ENCODE results near the gene FBXW12. TPM values are rescaled to one million over a fixed set of nuclear protein-coding genes. Genes with fewer than 3 reads are reported as not detected.
A peak's percentile ranks its signal among the peaks of the same experiment; 100 is the strongest.

The FBXW12 gene
- total RNA-seq, 4 donors from 2014 or later: not detected

DNA sequence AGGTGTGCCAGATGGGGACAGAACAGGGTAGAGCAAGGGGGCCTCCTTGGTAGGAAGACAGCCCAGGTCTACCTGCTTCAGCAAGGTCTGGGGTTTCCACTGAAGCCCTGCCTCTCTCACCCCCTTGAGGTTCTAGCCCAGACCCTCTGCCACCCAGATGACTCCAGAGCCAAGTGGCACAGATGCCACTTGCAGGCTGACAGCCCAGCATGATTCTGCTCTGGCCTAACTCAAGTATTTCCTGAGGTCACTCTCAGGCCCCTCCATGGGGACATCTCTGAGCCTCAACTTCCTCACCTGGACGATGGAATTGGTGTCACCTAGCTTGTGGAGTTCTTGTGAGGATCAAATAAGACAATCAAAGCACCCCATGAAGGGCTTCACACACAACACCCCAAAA lies 34.0 kb downstream of the FBXW12 start:
- TF ChIP-seq POLR2A (IDR thresholded peaks at IDR 0.05): no peak
- TF ChIP-seq, protein P1, sequence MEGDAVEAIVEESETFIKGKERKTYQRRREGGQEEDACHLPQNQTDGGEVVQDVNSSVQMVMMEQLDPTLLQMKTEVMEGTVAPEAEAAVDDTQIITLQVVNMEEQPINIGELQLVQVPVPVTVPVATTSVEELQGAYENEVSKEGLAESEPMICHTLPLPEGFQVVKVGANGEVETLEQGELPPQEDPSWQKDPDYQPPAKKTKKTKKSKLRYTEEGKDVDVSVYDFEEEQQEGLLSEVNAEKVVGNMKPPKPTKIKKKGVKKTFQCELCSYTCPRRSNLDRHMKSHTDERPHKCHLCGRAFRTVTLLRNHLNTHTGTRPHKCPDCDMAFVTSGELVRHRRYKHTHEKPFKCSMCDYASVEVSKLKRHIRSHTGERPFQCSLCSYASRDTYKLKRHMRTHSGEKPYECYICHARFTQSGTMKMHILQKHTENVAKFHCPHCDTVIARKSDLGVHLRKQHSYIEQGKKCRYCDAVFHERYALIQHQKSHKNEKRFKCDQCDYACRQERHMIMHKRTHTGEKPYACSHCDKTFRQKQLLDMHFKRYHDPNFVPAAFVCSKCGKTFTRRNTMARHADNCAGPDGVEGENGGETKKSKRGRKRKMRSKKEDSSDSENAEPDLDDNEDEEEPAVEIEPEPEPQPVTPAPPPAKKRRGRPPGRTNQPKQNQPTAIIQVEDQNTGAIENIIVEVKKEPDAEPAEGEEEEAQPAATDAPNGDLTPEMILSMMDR (IDR thresholded peaks at IDR 0.05): no peak
- 61 to 74% methylated on average over 1 of the region's 1 CpG for WGBS, 2 donors
- DNase-seq (ENCODE audit: low spot score in 2 of 2): peak; percentile 13 to 76
- intact Hi-C loops (cut with DNase I; ENCODE audit: low total_unique reads): no loop called here
- no peak overlapping the region for H3K4me3 ChIP-seq (ENCODE audit: low read depth, poor library complexity, severe bottlenecking)

DNA sequence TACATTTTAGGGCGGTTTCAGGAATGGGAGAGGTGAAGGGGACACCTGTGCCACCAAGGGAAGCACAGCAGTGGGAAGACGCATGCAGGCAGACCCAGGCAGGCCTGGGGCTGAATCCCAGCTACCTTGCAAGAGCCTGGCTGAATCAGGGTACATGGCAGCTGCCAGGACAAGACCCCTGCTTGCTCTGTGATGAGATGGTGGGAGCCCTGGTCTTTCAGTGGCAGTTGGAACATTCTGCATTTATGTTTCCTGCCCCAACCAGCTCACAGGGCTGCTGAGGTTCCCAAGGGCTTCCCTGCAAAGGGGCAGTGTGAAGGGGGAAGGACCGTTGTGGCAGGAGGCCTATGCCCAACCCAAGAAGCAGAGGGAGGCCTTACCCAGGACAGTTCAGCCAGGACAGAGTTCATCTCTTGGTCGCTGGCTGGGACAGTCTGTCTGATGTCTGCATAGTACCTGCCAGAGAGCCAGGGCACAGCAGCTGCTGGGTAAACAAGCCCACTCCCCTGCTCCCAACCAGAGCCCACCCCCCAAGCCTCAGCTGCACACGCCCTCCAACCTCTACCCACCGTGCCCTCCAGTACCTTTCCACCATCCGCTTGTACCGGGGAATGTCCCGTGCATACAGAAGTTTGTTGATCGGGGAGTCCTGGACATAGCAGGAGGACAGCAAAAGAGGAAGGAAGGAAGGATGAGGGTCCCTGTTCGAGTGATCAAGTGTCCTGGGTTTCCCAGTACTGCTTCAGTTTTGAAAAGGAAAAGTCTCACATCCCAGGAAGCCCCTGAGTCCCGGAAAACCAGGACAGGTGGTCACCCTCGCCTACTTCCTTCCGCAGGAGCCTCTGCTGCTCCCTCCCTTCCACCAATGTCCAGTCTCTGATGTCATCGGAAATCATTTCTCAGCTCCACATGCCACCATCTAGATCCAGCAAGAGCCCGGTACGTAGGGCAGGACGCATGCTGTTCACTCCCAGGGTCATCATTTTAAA lies 34.7 kb downstream of the FBXW12 start:
- peak in 1 of 2 donors; percentile 84 for DNase-seq (ENCODE audit: low spot score in 2 of 2)
- 86% methylated on average over 18 of the region's 18 CpGs for WGBS, 2 donors
- intact Hi-C loops (cut with DNase I; ENCODE audit: low total_unique reads): no loop called here
- TF ChIP-seq, protein P1 (IDR thresholded peaks at IDR 0.05): no peak
- TF ChIP-seq POLR2A (IDR thresholded peaks at IDR 0.05): no peak
- H3K4me3 ChIP-seq (ENCODE audit: low read depth, poor library complexity, severe bottlenecking): no peak overlapping the region

DNA sequence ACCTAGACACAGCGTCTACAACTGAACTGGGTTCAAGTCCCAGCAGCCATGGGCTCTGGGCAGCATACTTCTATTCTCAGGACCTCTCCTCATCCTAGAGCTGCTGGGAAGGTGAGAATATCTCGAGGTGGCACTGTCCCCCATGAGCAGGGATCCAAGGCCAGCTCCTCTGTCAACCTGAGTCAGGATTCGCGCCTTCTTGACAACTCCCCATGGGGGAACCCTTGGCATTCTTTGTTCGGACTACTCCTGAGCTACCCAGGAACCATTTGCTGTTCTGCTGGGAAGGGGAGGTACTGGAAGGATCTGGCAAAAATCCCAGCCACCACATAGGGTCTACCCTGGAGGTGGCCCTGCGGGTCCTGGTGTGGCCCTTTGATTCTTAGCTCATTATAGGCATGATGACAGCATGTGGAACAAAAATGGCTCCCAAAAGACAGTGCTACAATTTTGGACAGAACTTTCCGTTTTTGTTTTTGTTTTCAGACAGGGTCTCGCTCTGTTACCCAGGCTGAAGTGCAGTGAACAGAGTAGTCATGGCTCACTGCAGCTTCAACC lies 35.6 kb downstream of the FBXW12 start:
- TF ChIP-seq, protein P1 (IDR thresholded peaks at IDR 0.05): no peak
- TF ChIP-seq POLR2A (IDR thresholded peaks at IDR 0.05): no peak
- no peak overlapping the region for H3K4me3 ChIP-seq (ENCODE audit: low read depth, poor library complexity, severe bottlenecking)
- intact Hi-C loops (cut with DNase I; ENCODE audit: low total_unique reads): no loop called here
- DNase-seq (ENCODE audit: low spot score in 2 of 2): no peak
- WGBS, 2 donors: 86 to 88% methylated on average over 8 of the region's 8 CpGs

DNA sequence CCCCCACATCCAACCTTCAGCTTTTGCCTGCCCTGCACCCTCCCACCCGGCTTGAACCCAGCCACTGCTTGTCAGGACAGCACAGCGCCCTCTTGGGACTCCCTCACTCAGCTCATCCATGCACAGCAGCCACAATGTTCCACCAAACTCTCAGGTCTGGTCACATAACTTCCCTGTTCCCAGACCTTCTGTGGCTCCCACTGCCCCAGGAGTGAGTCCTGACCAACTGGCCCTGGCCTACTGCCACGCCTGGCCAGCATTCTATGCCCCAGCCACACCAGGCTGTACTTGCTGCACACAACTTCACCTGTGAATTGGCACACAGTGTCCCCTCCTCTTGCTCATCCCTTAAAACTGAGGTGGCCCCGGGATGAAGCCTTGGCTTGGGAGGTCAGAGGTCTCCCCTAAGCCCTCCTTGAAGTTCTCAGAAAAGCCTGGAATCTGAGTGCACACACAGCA lies 36.8 kb downstream of the FBXW12 start:
- peak in 1 of 2 donors; percentile 72 for DNase-seq (ENCODE audit: low spot score in 2 of 2)
- no peak for TF ChIP-seq POLR2A (IDR thresholded peaks at IDR 0.05)
- TF ChIP-seq, protein P1 (IDR thresholded peaks at IDR 0.05): no peak
- no peak overlapping the region for H3K4me3 ChIP-seq (ENCODE audit: low read depth, poor library complexity, severe bottlenecking)
- intact Hi-C loops (cut with DNase I; ENCODE audit: low total_unique reads): no loop called here
- WGBS, 2 donors: 81 to 87% methylated on average over 4 of the region's 4 CpGs

DNA sequence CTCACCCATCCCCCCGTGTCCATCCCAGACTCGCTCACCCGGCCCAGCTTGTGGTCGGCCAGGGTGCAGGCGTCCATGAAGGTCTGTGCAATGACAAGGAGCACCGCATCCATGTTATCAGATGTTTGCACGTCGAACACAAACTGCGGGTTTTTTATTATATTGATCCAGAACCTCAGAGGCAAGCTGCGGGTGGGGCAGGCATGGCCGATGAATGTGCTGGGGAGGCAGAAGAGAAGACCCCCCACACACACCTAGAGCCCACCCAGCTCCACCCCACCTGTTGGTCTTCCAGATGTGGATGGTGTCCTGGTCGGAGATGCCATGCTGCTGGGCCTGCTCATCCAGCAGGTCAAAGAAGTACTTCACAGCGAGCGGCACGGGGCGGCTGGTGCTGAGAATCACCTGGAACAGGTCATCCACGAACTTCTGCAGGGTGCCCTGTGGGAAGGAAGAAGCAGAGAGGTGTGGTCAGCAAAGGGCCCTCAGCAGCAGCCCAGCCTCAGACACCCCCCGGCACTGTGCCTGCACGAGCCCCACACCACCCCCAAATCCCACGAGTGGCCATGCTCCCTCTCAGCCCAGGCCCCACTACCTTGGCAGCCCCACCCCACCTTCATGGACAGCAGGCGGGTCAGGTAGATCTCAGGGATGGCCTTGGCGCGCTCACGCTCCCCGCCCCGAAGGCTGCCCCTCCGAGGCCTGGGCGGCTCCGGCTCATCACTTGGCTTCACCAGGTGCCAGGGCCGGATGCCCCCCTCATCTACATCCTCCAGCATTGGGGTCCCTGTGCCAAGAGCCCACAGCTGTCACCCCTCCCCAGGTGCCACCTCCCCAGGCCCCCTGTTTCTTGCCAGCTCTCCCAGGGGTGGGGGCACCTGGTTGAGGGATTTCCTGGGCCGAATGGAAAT lies 37.5 kb downstream of the FBXW12 start:
- no peak for TF ChIP-seq POLR2A (IDR thresholded peaks at IDR 0.05)
- TF ChIP-seq, protein P1 (IDR thresholded peaks at IDR 0.05): no peak
- 92 to 93% methylated on average over 26 to 30 of the region's 31 CpGs for WGBS, 2 donors
- peak in 1 of 2 donors; percentile 13 for DNase-seq (ENCODE audit: low spot score in 2 of 2)
- H3K4me3 ChIP-seq (ENCODE audit: low read depth, poor library complexity, severe bottlenecking): no peak overlapping the region
- intact Hi-C loops (cut with DNase I; ENCODE audit: low total_unique reads): no loop called here

Measured in lower leg skin (tissue), 4 donors.